GOT3 (cell line): ENCODE measurements around the gene LRRC75B.
"Not testable (repeated sequence)": the region's sequence is repeated elsewhere in the genome, so short reads cannot be mapped to it uniquely, and the experiment has no call there.

Experiments used
- DNase-seq: peaks from one replicate; lab custom pipeline; 2025; ENCODE audit warnings: mixed read lengths; lab: John Stamatoyannopoulos, UW

LRRC75B gene

GRCh38 chr22:24602847-24603769 is 10.2 kb upstream of the LRRC75B start, which contains the start of gene GGT1:
TSS of gene GGT1 (plus strand) at chr22:24603193. CDS start at chr22:24611082, 7,889 bp downstream.
- not testable (repeated sequence) for DNase-seq

GRCh38 chr22:24602105-24602749 is 9.4 kb upstream of the LRRC75B start:
- not testable (repeated sequence) for DNase-seq

- DNase-seq: no peak
Measured at GRCh38 chr22:24601217-24602104, 8.6 kb upstream of the LRRC75B start.

- DNase-seq: not testable (repeated sequence)
Measured at GRCh38 chr22:24599958-24600715, 7.3 kb upstream of the LRRC75B start.

GRCh38 chr22:24599514-24599913 is 6.6 kb upstream of the LRRC75B start:
- DNase-seq: no peak

GRCh38 chr22:24597076-24597475 is 4.2 kb upstream of the LRRC75B start:
- DNase-seq: not testable (repeated sequence)

- DNase-seq: no peak
Measured at GRCh38 chr22:24595863-24596262, 3.0 kb upstream of the LRRC75B start.

GRCh38 chr22:24595228-24595627 is 2.4 kb upstream of the LRRC75B start:
- DNase-seq: no peak

GRCh38 chr22:24594569-24595120 is 1.8 kb upstream of the LRRC75B start:
- DNase-seq: no peak

GRCh38 chr22:24593836-24594568 is 1.1 kb upstream of the LRRC75B start:
- DNase-seq: no peak

- not testable (repeated sequence) for DNase-seq
Measured at GRCh38 chr22:24593559-24593835, 624 bp upstream of the LRRC75B start.

- DNase-seq: no peak
Measured at GRCh38 chr22:24592058-24592850, 619 bp downstream of the LRRC75B start.

- DNase-seq: no peak
Measured at GRCh38 chr22:24591286-24591830, 1.5 kb downstream of the LRRC75B start.

GRCh38 chr22:24590596-24591173 is 2.2 kb downstream of the LRRC75B start:
- no peak for DNase-seq

- DNase-seq: no peak
Measured at GRCh38 chr22:24589518-24590030, 3.3 kb downstream of the LRRC75B start.

- no peak for DNase-seq
Measured at GRCh38 chr22:24588757-24589481, 4.0 kb downstream of the LRRC75B start.

GRCh38 chr22:24588381-24588756 is 4.5 kb downstream of the LRRC75B start:
- DNase-seq: no peak

- DNase-seq: no peak
Measured at GRCh38 chr22:24587948-24588347, 4.9 kb downstream of the LRRC75B start.
